ENCODE results near the gene TTC34.

GRCh38 chr1:2804628-2805351, 3.3 kb upstream of the TTC34 start:
- TF ChIP-seq CTCF (IDR thresholded peaks at IDR 0.05) (no peak), EP300 (IDR thresholded peaks at IDR 0.05) (no peak), POLR2A (IDR thresholded peaks at IDR 0.05) (no peak)

Measured in ovary (tissue), 3 donors.